Hepatocyte (in vitro differentiated cells): ENCODE results near the gene TKT. TPM values are rescaled to one million over a fixed set of nuclear protein-coding genes. Genes with fewer than 3 reads are reported as not detected.
A peak's percentile ranks its signal among the peaks of the same experiment; 100 is the strongest.

ENCODE experiments used
- DNase-seq: peaks from one replicate; pipeline ENCODE4 v3.0.0-alpha.2; 2016; ENCODE audit warnings: low spot score
- H2AFZ ChIP-seq: fragments of 200-600 bp; sonication (generic); 2 replicates; pipeline ENCODE4 v1.6.0; 2016; ENCODE audit warnings: antibody characterized with exemption, mild to moderate bottlenecking
- H3K27ac ChIP-seq: fragments of 200-600 bp; sonication (generic); 2 replicates; pipeline ENCODE4 v1.5.1; 2016; ENCODE audit warnings: mild to moderate bottlenecking
- H3K27me3 ChIP-seq: fragments of 200-600 bp; sonication (generic); 2 replicates; pipeline ENCODE4 v1.6.1; 2016
- H3K36me3 ChIP-seq: fragments of 200-600 bp; sonication (generic); replicated peaks from 2 replicates; pipeline ENCODE4 v1.5.1; 2016; ENCODE audit warnings: low read depth; ENCODE audit not compliant: insufficient read depth
- H3K4me1 ChIP-seq: fragments of 200-600 bp; sonication (generic); 2 replicates; pipeline ENCODE4 v1.5.1; 2016; ENCODE audit warnings: mild to moderate bottlenecking, moderate library complexity; ENCODE audit not compliant: insufficient read depth
- H3K4me2 ChIP-seq: fragments of 200-600 bp; sonication (generic); 2 replicates; pipeline ENCODE4 v1.6.0; 2016
- H3K4me3 ChIP-seq: fragments of 200-600 bp; sonication (generic); 2 replicates; pipeline ENCODE4 v1.5.1; 2016; ENCODE audit warnings: mild to moderate bottlenecking
- H3K79me2 ChIP-seq: fragments of 200-600 bp; sonication (generic); 2 replicates; pipeline ENCODE4 v1.6.0; 2017; ENCODE audit warnings: mild to moderate bottlenecking
- H3K9me2 ChIP-seq: fragments of 200-600 bp; sonication (generic); replicated peaks from 2 replicates; pipeline ENCODE4 v1.6.0; 2017; ENCODE audit warnings: mild to moderate bottlenecking; ENCODE audit not compliant: insufficient read depth
- H3K9me3 ChIP-seq: fragments of 200-600 bp; sonication (generic); 2 replicates; pipeline ENCODE4 v1.5.1; 2016; ENCODE audit warnings: low read depth, mild to moderate bottlenecking
- H4K20me1 ChIP-seq: fragments of 200-600 bp; sonication (generic); 2 replicates; pipeline ENCODE4 v1.6.0; 2016; ENCODE audit warnings: mild to moderate bottlenecking; ENCODE audit not compliant: insufficient read depth, poor library complexity, severe bottlenecking
- CTCF ChIP-seq: fragments of 200-600 bp; sonication (generic); IDR thresholded peaks from 2 replicates; pipeline ENCODE4 v1.5.1; 2016; ENCODE audit warnings: antibody characterized with exemption, mild to moderate bottlenecking; ENCODE audit not compliant: poor library complexity
- EZH2 ChIP-seq: fragments of 200-600 bp; sonication (generic); IDR thresholded peaks from 2 replicates; pipeline ENCODE4 v1.6.1; 2016; ENCODE audit warnings: antibody characterized with exemption, mild to moderate bottlenecking, borderline replicate concordance
- EZH2phosphoT487 ChIP-seq: fragments of 200-600 bp; sonication (generic); IDR thresholded peaks from one replicate; pipeline ENCODE4 v1.6.1; 2018; ENCODE audit warnings: antibody characterized with exemption, mild to moderate bottlenecking, low read depth, moderate library complexity; ENCODE audit not compliant: unreplicated experiment, severe bottlenecking
- WGBS: methylation state at CpG from one replicate; pipeline ENCODE4 v1.1.6; 2016; ENCODE audit warnings: low lambda C conversion rate; ENCODE audit errors: missing lambda C conversion rate; 5-methylcytosine and 5-hydroxymethylcytosine counted together
- polyA plus RNA-seq: library from polyadenylated mRNA; unstranded; fragments of >200 nt; fragmentation: Nextera tagmentation; extraction: Ambion mirVana; gene quantifications from 2 replicates; pipeline ENCODE4 v1.2.1, GENCODE V29; 2016
- total RNA-seq: library from RNA; depleted of rRNA; stranded (reverse); fragments of >200 nt; gene quantifications from 2 replicates; pipeline ENCODE4 v1.2.3, GENCODE V29; 2014

The TKT gene
- total and polyA plus RNA-seq, 2 experiments from 2014 or later: 149 to 265 TPM

- H3K4me1 ChIP-seq: peaks cover 5% of the 10 kb centered on the region
- no peak for DNase-seq
- H3K36me3 ChIP-seq: no peaks in the 10 kb centered on the region
- H3K4me3 ChIP-seq: no peak overlapping the region
- H3K79me2 ChIP-seq: peaks cover 3% of the 10 kb centered on the region
- no peaks in the 10 kb centered on the region for H4K20me1 ChIP-seq
- WGBS: 92% methylated on average over 13 of the region's 13 CpGs
- H2AFZ ChIP-seq: no peak overlapping the region
- no peak overlapping the region for H3K4me2 ChIP-seq
- TF ChIP-seq EZH2phosphoT487 (no peak), CTCF (peak; percentile 7)
- H3K9me2 ChIP-seq: no peaks in the 10 kb centered on the region
- no peak overlapping the region for H3K27ac ChIP-seq
- H3K27me3 ChIP-seq: no peaks in the 10 kb centered on the region
- no peaks in the 10 kb centered on the region for H3K9me3 ChIP-seq
These were observed 24.0 kb downstream of the TKT start for GRCh38 chr3:53231532-53232511.

GRCh38 chr3:53230789-53231188 is 25.0 kb downstream of the TKT start:
- Histone ChIP-seq H4K20me1 (no peaks in the 10 kb centered on the region), H3K27ac (no peak overlapping the region), H3K4me3 (no peak overlapping the region), H3K79me2 (no peaks in the 10 kb centered on the region), H3K4me1 (no peaks in the 10 kb centered on the region), H3K9me3 (no peaks in the 10 kb centered on the region), H3K4me2 (no peak overlapping the region), H3K27me3 (no peaks in the 10 kb centered on the region), H3K36me3 (no peaks in the 10 kb centered on the region), H2AFZ (no peak overlapping the region), H3K9me2 (no peaks in the 10 kb centered on the region)
- DNase-seq: no peak
- WGBS: 94% methylated on average over 5 of the region's 5 CpGs
- TF ChIP-seq EZH2phosphoT487: no peak
- no peak for TF ChIP-seq CTCF
- TF ChIP-seq EZH2: no peak

GRCh38 chr3:53230041-53230621 is 25.7 kb downstream of the TKT start:
- H3K36me3 ChIP-seq: no peaks in the 10 kb centered on the region
- DNase-seq: no peak
- no peak overlapping the region for H3K27ac ChIP-seq
- no peak overlapping the region for H3K4me2 ChIP-seq
- H2AFZ ChIP-seq: no peak overlapping the region
- H3K9me2 ChIP-seq: no peaks in the 10 kb centered on the region
- no peak overlapping the region for H3K4me3 ChIP-seq
- WGBS: 93% methylated on average over 16 of the region's 16 CpGs
- H4K20me1 ChIP-seq: no peaks in the 10 kb centered on the region
- H3K4me1 ChIP-seq: no peaks in the 10 kb centered on the region
- H3K79me2 ChIP-seq: no peaks in the 10 kb centered on the region
- no peaks in the 10 kb centered on the region for H3K27me3 ChIP-seq
- no peaks in the 10 kb centered on the region for H3K9me3 ChIP-seq
- TF ChIP-seq EZH2: no peak
- no peak for TF ChIP-seq CTCF
- no peak for TF ChIP-seq EZH2phosphoT487
